GM12875 (cell line): ENCODE measurements around the gene SYNJ2.

Source experiments
- H3K4me3 ChIP-seq: one replicate; pipeline ENCODE4 v1.5.1; 2011; ENCODE audit warnings: low read depth, low read length, control low read depth
- CTCF ChIP-seq: IDR thresholded peaks from 2 replicates; pipeline ENCODE4 v1.5.1; 2011; ENCODE audit warnings: low read depth, mild to moderate bottlenecking, control low read depth, inconsistent platforms, low read length, moderate library complexity, borderline replicate concordance; ENCODE audit not compliant: insufficient read depth

Gene SYNJ2

GRCh38 chr6:158018851-158019361 is 37.2 kb downstream of the SYNJ2 start:
- TF ChIP-seq CTCF = no peak

GRCh38 chr6:158019416-158019815 is 37.8 kb downstream of the SYNJ2 start:
- TF ChIP-seq CTCF = no peak
- no peak overlapping the region for H3K4me3 ChIP-seq

More at GRCh38 chr6:158018851-158019361, 37.2 kb downstream of the SYNJ2 start:
- H3K4me3 ChIP-seq = no peak overlapping the region

GRCh38 chr6:158020272-158020711 is 38.6 kb downstream of the SYNJ2 start:
- H3K4me3 ChIP-seq = no peak overlapping the region
- no peak for TF ChIP-seq CTCF

GRCh38 chr6:158020811-158021210 is 39.1 kb downstream of the SYNJ2 start:
- no peak for TF ChIP-seq CTCF
- no peak overlapping the region for H3K4me3 ChIP-seq

- no peak for TF ChIP-seq CTCF
- H3K4me3 ChIP-seq = no peak overlapping the region
These were observed 39.7 kb downstream of the SYNJ2 start for GRCh38 chr6:158021376-158021775.

- no peak for TF ChIP-seq CTCF
These were observed 40.4 kb downstream of the SYNJ2 start for GRCh38 chr6:158021814-158022748.

More at GRCh38 chr6:158021814-158022748, 40.4 kb downstream of the SYNJ2 start:
- H3K4me3 ChIP-seq = no peak overlapping the region
